BLaER1 treated with 17β-estradiol and CSF1 and Interleukin-3, amounts not matched to agents 10 nM and 100 nM (cell line): ENCODE measurements around the gene FBXW8.
A peak's percentile ranks its signal among the peaks of the same experiment; 100 is the strongest.

Experiments
- H3K27ac ChIP-seq, 11 experiments: shearing (Covaris generic); formaldehyde crosslinking; 2 replicates each; pipeline ENCODE4 v1.8.1; 2022
- H3K27me3 ChIP-seq, 11 experiments: shearing (Covaris generic); formaldehyde crosslinking; 2 replicates each; pipeline ENCODE4 v1.8.1; 2022
- H3K36me3 ChIP-seq, 11 experiments: shearing (Covaris generic); formaldehyde crosslinking; 2 replicates each; pipeline ENCODE4 v1.8.1; 2022
- H3K4me1 ChIP-seq, 10 experiments: shearing (Covaris generic); formaldehyde crosslinking; 2 replicates each; pipeline ENCODE4 v1.8.1; 2022
- H3K4me2 ChIP-seq, 11 experiments: shearing (Covaris generic); formaldehyde crosslinking; 2 replicates each; pipeline ENCODE4 v1.8.1; 2022
- H3K4me3 ChIP-seq, 10 experiments: shearing (Covaris generic); formaldehyde crosslinking; 2 replicates each; pipeline ENCODE4 v1.8.1; 2022
- H3K9ac ChIP-seq, 11 experiments: shearing (Covaris generic); formaldehyde crosslinking; 2 replicates each; pipeline ENCODE4 v1.8.1; 2022
- H3K9me3 ChIP-seq, 11 experiments: shearing (Covaris generic); formaldehyde crosslinking; replicated peaks in 1 of 11; 2 replicates each; pipeline ENCODE4 v1.8.1; 2022
- H4K20me1 ChIP-seq, 11 experiments: shearing (Covaris generic); formaldehyde crosslinking; 2 replicates each; pipeline ENCODE4 v1.8.1; 2022
- Cebpa-rat ChIP-seq, 11 experiments: shearing (Covaris generic); IDR thresholded peaks; 2 replicates each; pipeline ENCODE4 v1.8.1; 2022

The FBXW8 gene

DNA sequence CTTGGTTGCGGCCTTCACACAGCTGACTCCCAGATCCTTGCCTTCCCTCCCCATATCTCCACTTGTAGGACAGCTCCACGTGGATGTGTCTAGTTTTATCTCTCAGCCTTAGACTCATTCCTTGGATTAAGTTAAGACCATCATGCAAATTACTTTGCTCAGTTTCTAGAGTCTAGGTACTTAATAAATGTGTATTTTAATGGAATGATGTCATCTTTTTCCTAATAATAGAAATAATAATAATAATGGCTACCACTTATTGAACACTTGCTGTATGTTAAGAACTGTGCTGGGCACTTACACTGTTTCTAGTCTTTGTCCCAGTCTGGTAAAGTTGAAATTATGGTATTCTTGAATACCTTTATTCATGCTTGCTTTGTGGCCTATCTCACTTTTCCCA is 37.5 kb downstream of the FBXW8 start:
- Histone ChIP-seq H3K4me1 (peaks cover 0 to 7% (median 2%) of the 10 kb centered on the region in 10 experiments; a peak in 5 of 20 replicates), H3K4me3 (no peak overlapping the region), H3K9ac (no peak overlapping the region), H3K27ac (no peak overlapping the region), H3K4me2 (no peak overlapping the region), H4K20me1 (peaks cover 0 to 5% (median 0%) of the 10 kb centered on the region in 11 experiments; a peak in 1 of 22 replicates), H3K36me3 (peaks cover 86 to 100% (median 96%) of the 10 kb centered on the region in 11 experiments), H3K27me3 (no peaks in the 10 kb centered on the region), H3K9me3 (peaks cover 4 to 10% (median 6%) of the 10 kb centered on the region in 11 experiments)
- TF ChIP-seq Cebpa-rat (IDR thresholded peaks at IDR 0.05) = no peak

DNA sequence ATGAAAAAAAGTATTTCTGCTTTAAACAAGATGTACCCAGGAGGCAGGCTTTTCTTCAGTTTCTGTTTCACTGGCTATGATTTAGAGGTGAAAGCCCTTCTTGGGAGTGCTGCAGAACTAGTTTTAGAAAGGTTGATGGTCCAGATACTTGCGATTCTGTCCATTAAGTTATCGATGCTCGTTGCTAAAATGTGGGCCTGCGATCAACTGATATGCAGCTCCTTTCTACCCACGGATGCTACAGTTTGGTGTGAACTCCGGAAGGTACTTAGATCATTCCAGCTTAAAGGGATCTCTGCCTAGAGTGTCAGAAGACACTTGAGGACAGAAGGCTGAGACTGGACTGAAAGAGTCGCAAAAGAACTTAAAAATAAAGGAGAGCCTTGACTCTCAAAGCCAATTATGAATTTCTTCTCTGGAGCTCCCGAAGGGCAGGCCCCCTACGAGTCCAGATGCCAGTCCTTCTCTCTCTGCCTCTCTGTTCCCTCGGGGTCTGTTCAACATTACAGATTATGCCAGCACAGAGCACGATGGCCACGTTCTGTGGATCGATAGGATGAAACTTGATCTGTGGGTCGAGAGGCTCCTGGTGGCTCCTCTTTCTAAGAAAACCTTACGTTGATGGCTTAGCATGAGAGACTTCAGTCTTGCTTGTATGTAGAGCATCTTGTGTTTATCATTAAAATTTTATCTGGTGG is 40.0 kb downstream of the FBXW8 start:
- no peak overlapping the region for H3K27ac ChIP-seq
- no peak overlapping the region for H3K9ac ChIP-seq
- no peak overlapping the region for H3K4me3 ChIP-seq
- H3K4me1 ChIP-seq = peaks cover 0 to 21% (median 12%) of the 10 kb centered on the region in 10 experiments; a peak in 11 of 20 replicates
- H4K20me1 ChIP-seq = no peaks in the 10 kb centered on the region
- no peaks in the 10 kb centered on the region for H3K9me3 ChIP-seq
- no peak overlapping the region for H3K4me2 ChIP-seq
- peaks cover 66 to 86% (median 76%) of the 10 kb centered on the region in 11 experiments for H3K36me3 ChIP-seq
- no peak for TF ChIP-seq Cebpa-rat (IDR thresholded peaks at IDR 0.05)
- no peaks in the 10 kb centered on the region for H3K27me3 ChIP-seq

DNA sequence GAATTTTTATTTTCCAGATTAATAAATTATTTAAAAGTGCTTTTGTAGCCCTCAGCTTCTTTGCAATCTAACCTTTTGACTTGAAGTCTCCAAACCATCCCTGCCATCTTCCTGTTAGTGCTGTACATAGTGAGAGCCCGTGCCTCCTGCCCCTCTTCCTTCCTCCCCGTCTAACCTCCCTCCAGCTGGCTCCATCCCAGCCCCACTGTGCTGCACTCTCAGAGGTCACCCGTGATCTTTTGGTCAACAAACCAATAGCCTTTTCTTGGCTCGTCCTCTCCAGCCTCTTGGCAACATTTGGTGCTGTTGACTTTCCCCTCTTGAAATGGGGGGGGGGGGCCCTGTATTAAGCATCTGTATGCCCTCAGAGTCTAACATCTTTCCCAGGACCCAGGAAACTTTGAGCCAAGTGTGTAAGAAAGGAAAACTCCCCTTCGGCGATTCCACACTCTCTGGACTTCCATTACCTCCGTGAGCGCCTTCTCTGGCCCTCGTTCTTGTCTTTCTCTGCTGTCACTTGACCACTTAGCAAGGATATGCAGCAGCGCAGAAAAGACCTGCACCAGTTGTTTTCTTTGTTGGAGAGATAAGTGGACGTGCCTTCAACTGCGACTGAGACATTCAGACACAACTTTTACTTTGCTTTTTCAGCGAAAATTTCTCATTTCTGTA is 44.1 kb downstream of the FBXW8 start:
- Histone ChIP-seq H3K4me1 (peaks cover 0 to 19% (median 10%) of the 10 kb centered on the region in 10 experiments; a peak in 9 of 20 replicates), H3K27me3 (no peaks in the 10 kb centered on the region), H3K4me3 (no peak overlapping the region), H3K4me2 (peak overlapping the region in 4 of 11 experiments; percentile 2 to 40 (median 8); a peak in 4 of 22 replicates), H3K9ac (no peak overlapping the region), H3K27ac (no peak overlapping the region), H3K36me3 (peaks cover 34 to 70% (median 47%) of the 10 kb centered on the region in 11 experiments), H3K9me3 (no peaks in the 10 kb centered on the region), H4K20me1 (peaks cover 0 to 5% (median 0%) of the 10 kb centered on the region in 11 experiments; a peak in 1 of 22 replicates)
- TF ChIP-seq Cebpa-rat (IDR thresholded peaks at IDR 0.05) = no peak

DNA sequence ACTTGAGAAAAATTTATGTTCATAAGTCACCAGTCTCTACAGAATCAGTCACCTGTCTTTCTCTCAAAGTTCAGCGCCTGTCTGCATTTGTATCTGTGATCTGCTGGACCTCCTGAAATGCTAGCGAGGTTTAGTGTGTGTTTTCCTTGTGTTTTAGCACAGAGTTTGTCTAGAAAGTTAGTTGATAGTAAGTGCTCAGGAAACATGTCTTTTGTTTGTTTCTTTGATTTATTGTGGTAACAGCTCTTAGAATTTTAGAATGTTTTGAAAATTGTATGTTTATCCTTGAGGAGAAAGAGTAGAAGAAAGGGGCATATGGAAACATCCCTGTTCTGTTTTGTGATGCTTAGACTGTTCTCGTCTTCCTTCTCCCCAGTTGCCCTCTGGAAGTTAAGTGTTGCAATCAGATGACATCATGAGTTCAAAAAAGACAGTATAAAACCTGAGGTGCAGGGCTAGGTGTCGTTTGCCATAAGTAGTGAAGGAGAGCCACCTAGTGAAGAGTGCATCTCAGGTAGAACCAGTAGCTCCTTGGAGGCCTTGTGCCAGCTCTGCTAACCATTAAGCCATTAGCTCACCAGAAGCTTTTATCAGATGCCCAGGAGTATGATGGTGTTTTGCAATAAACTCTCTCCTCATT is 44.8 kb downstream of the FBXW8 start:
- TF ChIP-seq Cebpa-rat (IDR thresholded peaks at IDR 0.05) = peak in 1 of 11 experiments; percentile 47; a peak in 1 of 22 replicates
- H3K27ac ChIP-seq = no peak overlapping the region
- no peaks in the 10 kb centered on the region for H3K27me3 ChIP-seq
- no peak overlapping the region for H3K9ac ChIP-seq
- H3K9me3 ChIP-seq = no peaks in the 10 kb centered on the region
- peaks cover 29 to 64% (median 40%) of the 10 kb centered on the region in 11 experiments for H3K36me3 ChIP-seq
- peak overlapping the region in 4 of 11 experiments; percentile 1 to 40 (median 6); a peak in 3 of 22 replicates for H3K4me2 ChIP-seq
- peaks cover 0 to 5% (median 0%) of the 10 kb centered on the region in 11 experiments; a peak in 1 of 22 replicates for H4K20me1 ChIP-seq
- H3K4me3 ChIP-seq = no peak overlapping the region
- peaks cover 0 to 21% (median 12%) of the 10 kb centered on the region in 10 experiments; a peak in 9 of 20 replicates for H3K4me1 ChIP-seq

DNA sequence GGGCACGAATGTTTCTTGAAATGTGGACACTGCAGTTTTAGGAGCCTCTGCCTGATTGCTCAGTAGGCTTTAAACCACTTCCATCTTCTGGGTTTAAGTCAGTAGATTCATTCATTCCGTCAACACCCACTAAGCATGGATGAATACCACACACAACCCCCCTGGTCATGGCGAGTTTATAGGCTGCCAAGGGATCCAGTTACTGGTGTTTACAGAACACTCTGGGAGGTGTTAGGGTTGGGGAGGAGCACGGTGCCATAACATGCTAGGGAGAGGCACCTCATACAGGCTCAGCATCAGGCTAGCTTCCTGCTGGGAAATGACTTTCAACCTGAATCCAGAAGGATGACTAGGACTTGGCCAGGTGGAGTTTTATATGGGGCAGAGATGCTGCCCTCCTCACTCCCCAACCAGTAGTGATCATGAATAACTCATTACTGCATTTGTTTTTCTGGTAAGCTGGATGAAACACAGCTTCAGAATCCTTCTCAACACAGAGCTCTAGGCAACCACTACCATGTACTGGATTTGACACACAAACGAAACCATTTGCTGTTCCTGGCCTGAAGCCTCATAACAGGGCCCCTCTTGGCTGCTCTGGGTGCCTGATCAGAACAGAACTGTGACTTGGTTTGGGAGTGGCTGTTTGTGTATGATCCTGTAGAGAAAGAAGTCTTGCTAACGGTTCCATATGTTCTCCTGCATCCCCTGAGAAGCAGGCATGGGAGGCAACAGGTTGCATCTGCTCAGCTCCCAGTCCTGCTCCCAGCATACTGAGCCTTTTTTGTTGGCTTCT is 47.9 kb downstream of the FBXW8 start:
- Histone ChIP-seq H3K27ac (no peak overlapping the region), H3K4me1 (peaks cover 24 to 52% (median 39%) of the 10 kb centered on the region in 10 experiments), H3K27me3 (no peaks in the 10 kb centered on the region), H3K9me3 (no peaks in the 10 kb centered on the region), H3K4me2 (no peak overlapping the region), H3K36me3 (peaks cover 6 to 36% (median 13%) of the 10 kb centered on the region in 11 experiments; a peak in 13 of 22 replicates), H3K4me3 (no peak overlapping the region), H4K20me1 (peaks cover 0 to 5% (median 0%) of the 10 kb centered on the region in 11 experiments; a peak in 2 of 22 replicates), H3K9ac (no peak overlapping the region)
- no peak for TF ChIP-seq Cebpa-rat (IDR thresholded peaks at IDR 0.05)

DNA sequence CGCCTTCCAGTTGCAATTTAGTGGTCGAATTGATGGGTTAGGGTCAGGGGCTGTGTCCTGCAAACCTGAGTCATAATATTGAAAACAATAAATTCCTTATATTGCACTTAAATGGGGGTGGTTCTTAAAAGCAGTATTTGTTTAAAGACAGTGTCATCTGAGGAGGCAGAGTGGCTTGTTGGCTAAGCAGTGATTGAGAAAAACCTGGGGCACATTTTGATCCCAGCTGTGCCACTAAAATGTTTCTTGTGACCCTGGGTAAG is 48.4 kb downstream of the FBXW8 start:
- Histone ChIP-seq H4K20me1 (peaks cover 0 to 5% (median 0%) of the 10 kb centered on the region in 11 experiments; a peak in 2 of 22 replicates), H3K27ac (no peak overlapping the region), H3K4me3 (no peak overlapping the region), H3K4me2 (no peak overlapping the region), H3K27me3 (no peaks in the 10 kb centered on the region), H3K9me3 (no peaks in the 10 kb centered on the region), H3K9ac (no peak overlapping the region), H3K36me3 (peaks cover 6 to 36% (median 13%) of the 10 kb centered on the region in 11 experiments; a peak in 13 of 22 replicates), H3K4me1 (peaks cover 24 to 55% (median 45%) of the 10 kb centered on the region in 10 experiments)
- TF ChIP-seq Cebpa-rat (IDR thresholded peaks at IDR 0.05) = no peak

DNA sequence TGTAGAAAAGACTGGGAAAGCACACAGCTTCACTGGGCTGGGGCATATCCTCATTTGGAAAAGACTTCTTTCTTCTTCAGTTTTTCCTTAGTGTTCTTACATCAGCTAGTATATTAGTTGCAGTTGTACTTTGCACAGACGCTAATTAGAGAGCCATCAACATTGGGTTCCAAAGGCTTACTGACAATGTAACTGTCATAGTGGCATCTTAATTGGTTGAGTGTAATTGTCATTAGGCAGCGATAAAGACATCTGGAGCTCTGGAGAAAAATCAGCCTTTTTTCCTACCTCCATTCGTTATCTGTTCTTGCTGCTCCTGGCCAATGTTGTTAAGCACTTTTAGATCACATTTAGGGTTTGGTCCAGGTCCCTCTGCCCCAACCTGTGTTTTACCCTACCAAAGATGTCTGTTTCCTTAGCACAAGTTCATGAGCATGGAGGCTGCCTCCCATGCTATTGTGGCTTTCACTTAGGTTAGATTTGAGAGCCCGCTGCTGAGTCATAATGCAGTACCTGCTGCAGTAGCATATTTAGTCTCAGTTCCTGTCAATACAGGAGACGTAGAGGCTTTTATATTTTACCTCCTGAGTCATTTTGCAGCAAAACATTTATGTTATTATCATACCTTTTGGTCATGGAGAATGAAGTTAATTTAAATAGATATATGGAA is 49.2 kb downstream of the FBXW8 start:
- peaks cover 27 to 55% (median 48%) of the 10 kb centered on the region in 10 experiments for H3K4me1 ChIP-seq
- no peaks in the 10 kb centered on the region for H3K9me3 ChIP-seq
- no peaks in the 10 kb centered on the region for H3K27me3 ChIP-seq
- peaks cover 7 to 38% (median 17%) of the 10 kb centered on the region in 11 experiments; a peak in 18 of 22 replicates for H3K36me3 ChIP-seq
- no peak overlapping the region for H3K4me2 ChIP-seq
- H4K20me1 ChIP-seq = peaks cover 0 to 5% (median 0%) of the 10 kb centered on the region in 11 experiments; a peak in 2 of 22 replicates
- H3K4me3 ChIP-seq = no peak overlapping the region
- H3K9ac ChIP-seq = no peak overlapping the region
- no peak overlapping the region for H3K27ac ChIP-seq
- TF ChIP-seq Cebpa-rat (IDR thresholded peaks at IDR 0.05) = no peak

DNA sequence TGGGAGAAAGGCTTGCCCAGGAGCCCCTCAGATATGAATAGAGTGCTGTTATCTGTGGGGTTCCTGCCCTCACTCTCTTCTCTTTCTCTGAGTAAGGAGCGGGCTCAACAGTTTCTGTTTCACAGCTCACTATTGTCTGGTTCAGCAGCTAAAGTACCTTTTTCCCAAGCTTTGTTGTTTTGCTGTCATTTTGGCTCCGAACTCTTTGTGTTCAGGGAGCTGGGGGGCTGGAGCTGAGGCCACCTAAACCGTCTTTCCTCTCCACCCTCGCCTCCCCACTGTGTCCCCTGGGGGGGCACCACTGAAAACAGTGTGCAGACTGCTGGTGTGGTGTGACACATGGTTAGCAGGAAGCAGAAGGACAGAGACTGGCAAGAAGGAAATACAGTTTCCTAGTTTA is 51.4 kb downstream of the FBXW8 start:
- Histone ChIP-seq H3K36me3 (peaks cover 26 to 49% (median 32%) of the 10 kb centered on the region in 11 experiments; a peak in 21 of 22 replicates), H3K4me1 (peaks cover 27 to 68% (median 53%) of the 10 kb centered on the region in 10 experiments), H3K4me3 (peak overlapping the region; percentile 4 to 51 (median 28); a peak in 11 of 20 replicates), H3K27me3 (no peaks in the 10 kb centered on the region), H3K4me2 (peak overlapping the region; percentile 83 to 97 (median 90)), H3K9ac (peak overlapping the region; percentile 38 to 79 (median 68); a peak in 21 of 22 replicates), H4K20me1 (no peaks in the 10 kb centered on the region; a peak in 1 of 22 replicates), H3K27ac (peak overlapping the region in 10 of 11 experiments; percentile 26 to 85 (median 76); a peak in 21 of 22 replicates), H3K9me3 (no peaks in the 10 kb centered on the region)
- no peak for TF ChIP-seq Cebpa-rat (IDR thresholded peaks at IDR 0.05)
